ENCODE results near the gene CHRD.

- TF ChIP-seq CTCF (conservative IDR thresholded peaks at IDR 0.05): no peak
- TF ChIP-seq ZFX (IDR thresholded peaks at IDR 0.05): no peak
Observed at GRCh38 chr3:184343200-184343876, 36.5 kb upstream of the CHRD start.
